Fibroblast of lung (primary cell): Measurements from ENCODE around the gene CBS.
"Not testable (repeated sequence)": the region's sequence is repeated elsewhere in the genome, so short reads cannot be mapped to it uniquely, and the experiment has no call there.

Experiments
- CTCF ChIP-seq, 2 donors: IDR thresholded peaks in 1 of 2; conservative IDR thresholded peaks in 1 of 2; 1 replicate in 1 of 2; 2 replicates in 1 of 2; pipeline ENCODE4 v1.5.1; 2011 to 2012; ENCODE audit warnings: low read length in 2 of 2, control low read depth in 1 of 2, inconsistent platforms in 1 of 2, low read depth in 1 of 2, mild to moderate bottlenecking in 1 of 2
- EZH2 ChIP-seq: IDR thresholded peaks from 2 replicates; pipeline ENCODE4 v1.5.1; 2012; ENCODE audit warnings: low read length, control low read depth, mild to moderate bottlenecking; ENCODE audit errors: missing control alignments

GRCh38 chr21:43064265-43064917 is 11.2 kb downstream of the CBS start:
- TF ChIP-seq CTCF (conservative IDR thresholded peaks at IDR 0.05 in 1 of 2, IDR thresholded peaks at IDR 0.05 in 1 of 2; ENCODE audit: low read depth in 1 of 2, low read length in 2 of 2); EZH2: not testable (repeated sequence)
